A673 (cell line): ENCODE results near the gene OTOP1.

Experiments
- EZH2 ChIP-seq: fragments of 200-600 bp; sonication (generic); IDR thresholded peaks from 2 replicates; pipeline ENCODE4 v1.6.1; 2017; ENCODE audit warnings: borderline replicate concordance, low read depth, mild to moderate bottlenecking, mixed read lengths, antibody characterized with exemption, low read length; ENCODE audit not compliant: poor library complexity, severe bottlenecking
- TF ChIP-seq, protein P1 (sequence below): fragments of 300-800, 200-600 bp; sonication (generic); conservative IDR thresholded peaks from 2 replicates; pipeline ENCODE4 v1.5.1; 2017; ENCODE audit warnings: low read depth, mild to moderate bottlenecking, antibody characterized with exemption, low read length, moderate library complexity, mixed read lengths

GRCh38 chr4:4182835-4183568 is 43.7 kb downstream of the OTOP1 start:
- no peak for TF ChIP-seq EZH2
- TF ChIP-seq, protein P1, sequence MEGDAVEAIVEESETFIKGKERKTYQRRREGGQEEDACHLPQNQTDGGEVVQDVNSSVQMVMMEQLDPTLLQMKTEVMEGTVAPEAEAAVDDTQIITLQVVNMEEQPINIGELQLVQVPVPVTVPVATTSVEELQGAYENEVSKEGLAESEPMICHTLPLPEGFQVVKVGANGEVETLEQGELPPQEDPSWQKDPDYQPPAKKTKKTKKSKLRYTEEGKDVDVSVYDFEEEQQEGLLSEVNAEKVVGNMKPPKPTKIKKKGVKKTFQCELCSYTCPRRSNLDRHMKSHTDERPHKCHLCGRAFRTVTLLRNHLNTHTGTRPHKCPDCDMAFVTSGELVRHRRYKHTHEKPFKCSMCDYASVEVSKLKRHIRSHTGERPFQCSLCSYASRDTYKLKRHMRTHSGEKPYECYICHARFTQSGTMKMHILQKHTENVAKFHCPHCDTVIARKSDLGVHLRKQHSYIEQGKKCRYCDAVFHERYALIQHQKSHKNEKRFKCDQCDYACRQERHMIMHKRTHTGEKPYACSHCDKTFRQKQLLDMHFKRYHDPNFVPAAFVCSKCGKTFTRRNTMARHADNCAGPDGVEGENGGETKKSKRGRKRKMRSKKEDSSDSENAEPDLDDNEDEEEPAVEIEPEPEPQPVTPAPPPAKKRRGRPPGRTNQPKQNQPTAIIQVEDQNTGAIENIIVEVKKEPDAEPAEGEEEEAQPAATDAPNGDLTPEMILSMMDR, result peak; percentile 87
